Muscle of leg (tissue), 11 donors: ENCODE measurements around the gene GHR. TPM values are rescaled to one million over a fixed set of nuclear protein-coding genes. Genes with fewer than 3 reads are reported as not detected.

ENCODE experiments used
- DNase-seq: peaks from one replicate; pipeline ENCODE4 v3.0.0; 2013
- H3K27ac ChIP-seq: one replicate; pipeline ENCODE4 v1.5.1; 2013; ENCODE audit warnings: mild to moderate bottlenecking, low read length, control low read depth
- H3K27me3 ChIP-seq: one replicate; pipeline ENCODE4 v1.6.1; 2013; ENCODE audit warnings: low read length; ENCODE audit not compliant: control insufficient read depth, insufficient read depth
- H3K36me3 ChIP-seq: one replicate; pipeline ENCODE4 v1.6.1; 2013; ENCODE audit warnings: low read length; ENCODE audit not compliant: control insufficient read depth, insufficient read depth
- H3K4me1 ChIP-seq: one replicate; pipeline ENCODE4 v1.6.1; 2013; ENCODE audit warnings: low read length; ENCODE audit not compliant: control insufficient read depth, insufficient read depth
- H3K4me3 ChIP-seq: one replicate; pipeline ENCODE4 v1.5.1; 2013; ENCODE audit warnings: low read length, control low read depth
- H3K9me3 ChIP-seq: replicated peaks from 2 replicates; pipeline ENCODE4 v1.6.1; 2013; ENCODE audit warnings: low read depth, low read length; ENCODE audit not compliant: control insufficient read depth
- WGBS: methylation state at CpG from one replicate; pipeline ENCODE4 v1.1.5; 2013; ENCODE audit warnings: missing lambda C conversion rate; ENCODE audit not compliant: insufficient coverage; 5-methylcytosine and 5-hydroxymethylcytosine counted together
- polyA plus RNA-seq, 8 donors: library from polyadenylated mRNA; unstranded; fragments of 120-200 nt; gene quantifications; one replicate each; pipeline versions ENCODE4 v1.2.1 to v1.2.3, GENCODE V29; 2013; ENCODE audit warnings: inconsistent platforms in 1 of 8, low replicate concordance in 1 of 8; ENCODE audit not compliant: insufficient read length in 8 of 8, insufficient read depth in 1 of 8
- total RNA-seq: library from RNA; stranded (reverse); fragments of 120-200 nt; gene quantifications from one replicate; pipeline ENCODE4 v1.2.4, GENCODE V29; 2013

Gene GHR
- total and polyA plus RNA-seq, 9 donors, result 13.0 to 20.0 (median 17.3) TPM

GRCh38 chr5:42522783-42523182 is 99.5 kb downstream of the GHR start:
- H3K36me3 ChIP-seq, result no peaks in the 10 kb centered on the region
- H3K27ac ChIP-seq, result no peak overlapping the region

GRCh38 chr5:42526179-42526578 is 102.9 kb downstream of the GHR start:
- no peak overlapping the region for H3K27ac ChIP-seq
- DNase-seq, result no peak
- no CpG with 5 or more reads among the region's 1 CpG for WGBS
- H3K27me3 ChIP-seq, result no peaks in the 10 kb centered on the region
- H3K9me3 ChIP-seq, result peaks cover 13% of the 10 kb centered on the region
- no peaks in the 10 kb centered on the region for H3K36me3 ChIP-seq
- no peak overlapping the region for H3K4me3 ChIP-seq
- H3K4me1 ChIP-seq, result no peaks in the 10 kb centered on the region

More at GRCh38 chr5:42522783-42523182, 99.5 kb downstream of the GHR start:
- DNase-seq, result no peak
- no CpG with 5 or more reads among the region's 1 CpG for WGBS
- Histone ChIP-seq H3K4me3 (no peak overlapping the region), H3K9me3 (peaks cover 11% of the 10 kb centered on the region), H3K27me3 (no peaks in the 10 kb centered on the region), H3K4me1 (peaks cover 14% of the 10 kb centered on the region)

GRCh38 chr5:42531611-42532010 is 108.4 kb downstream of the GHR start:
- DNase-seq, result no peak
- no peak overlapping the region for H3K27ac ChIP-seq
- no CpG with 5 or more reads among the region's 2 CpGs for WGBS
- H3K9me3 ChIP-seq, result peaks cover 12% of the 10 kb centered on the region
- H3K27me3 ChIP-seq, result no peaks in the 10 kb centered on the region
- no peak overlapping the region for H3K4me3 ChIP-seq
- no peaks in the 10 kb centered on the region for H3K36me3 ChIP-seq
- H3K4me1 ChIP-seq, result no peaks in the 10 kb centered on the region

GRCh38 chr5:42542106-42542505 is 118.9 kb downstream of the GHR start:
- no peak for DNase-seq
- H3K9me3 ChIP-seq, result peaks cover 13% of the 10 kb centered on the region
- no peaks in the 10 kb centered on the region for H3K36me3 ChIP-seq
- no peak overlapping the region for H3K4me3 ChIP-seq
- H3K4me1 ChIP-seq, result no peaks in the 10 kb centered on the region
- H3K27ac ChIP-seq, result no peak overlapping the region
- no peaks in the 10 kb centered on the region for H3K27me3 ChIP-seq

- 60% methylated on average over 1 of the region's 3 CpGs for WGBS
- no peaks in the 10 kb centered on the region for H3K4me1 ChIP-seq
- no peak overlapping the region for H3K27ac ChIP-seq
- H3K4me3 ChIP-seq, result no peak overlapping the region
- DNase-seq, result no peak
- no peaks in the 10 kb centered on the region for H3K27me3 ChIP-seq
- no peaks in the 10 kb centered on the region for H3K36me3 ChIP-seq
- H3K9me3 ChIP-seq, result peaks cover 7% of the 10 kb centered on the region
Observed at GRCh38 chr5:42543774-42544173, 120.5 kb downstream of the GHR start.

GRCh38 chr5:42545038-42545437 is 121.8 kb downstream of the GHR start:
- H3K36me3 ChIP-seq, result no peaks in the 10 kb centered on the region
- no peak for DNase-seq
- H3K4me3 ChIP-seq, result no peak overlapping the region
- no peak overlapping the region for H3K27ac ChIP-seq
- no peaks in the 10 kb centered on the region for H3K4me1 ChIP-seq
- no CpG with 5 or more reads among the region's 3 CpGs for WGBS
- no peaks in the 10 kb centered on the region for H3K9me3 ChIP-seq
- no peaks in the 10 kb centered on the region for H3K27me3 ChIP-seq

GRCh38 chr5:42547141-42547540 is 123.9 kb downstream of the GHR start:
- Histone ChIP-seq H3K27me3 (no peaks in the 10 kb centered on the region), H3K9me3 (no peaks in the 10 kb centered on the region), H3K27ac (no peak overlapping the region), H3K36me3 (no peaks in the 10 kb centered on the region), H3K4me3 (no peak overlapping the region), H3K4me1 (no peaks in the 10 kb centered on the region)
- WGBS, result no CpG with 5 or more reads among the region's 2 CpGs
- DNase-seq, result no peak

- H3K27ac ChIP-seq, result no peak overlapping the region
- WGBS, result no CpG with 5 or more reads among the region's 1 CpG
Observed at GRCh38 chr5:42547894-42548293, 124.7 kb downstream of the GHR start.

GRCh38 chr5:42552597-42552996 is 129.4 kb downstream of the GHR start:
- DNase-seq, result no peak
- no peaks in the 10 kb centered on the region for H3K4me1 ChIP-seq
- H3K27ac ChIP-seq, result no peak overlapping the region
- WGBS, result no CpG with 5 or more reads among the region's 1 CpG
- H3K27me3 ChIP-seq, result no peaks in the 10 kb centered on the region
- no peaks in the 10 kb centered on the region for H3K36me3 ChIP-seq
- no peaks in the 10 kb centered on the region for H3K9me3 ChIP-seq
- H3K4me3 ChIP-seq, result no peak overlapping the region

More at GRCh38 chr5:42547894-42548293, 124.7 kb downstream of the GHR start:
- H3K9me3 ChIP-seq, result no peaks in the 10 kb centered on the region
- H3K27me3 ChIP-seq, result no peaks in the 10 kb centered on the region
- no peaks in the 10 kb centered on the region for H3K36me3 ChIP-seq
- no peak overlapping the region for H3K4me3 ChIP-seq
- DNase-seq, result no peak
- no peaks in the 10 kb centered on the region for H3K4me1 ChIP-seq

- WGBS, result no CpG with 5 or more reads among the region's 4 CpGs
- H3K27me3 ChIP-seq, result no peaks in the 10 kb centered on the region
- H3K4me1 ChIP-seq, result no peaks in the 10 kb centered on the region
- H3K27ac ChIP-seq, result no peak overlapping the region
- H3K4me3 ChIP-seq, result no peak overlapping the region
- H3K9me3 ChIP-seq, result no peaks in the 10 kb centered on the region
- DNase-seq, result no peak
- no peaks in the 10 kb centered on the region for H3K36me3 ChIP-seq
Observed at GRCh38 chr5:42553461-42553860, 130.2 kb downstream of the GHR start.

GRCh38 chr5:42555010-42555409 is 131.8 kb downstream of the GHR start:
- 100% methylated on average over 1 of the region's 1 CpG for WGBS
- Histone ChIP-seq H3K9me3 (no peaks in the 10 kb centered on the region), H3K27me3 (no peaks in the 10 kb centered on the region), H3K36me3 (no peaks in the 10 kb centered on the region), H3K4me1 (no peaks in the 10 kb centered on the region), H3K27ac (no peak overlapping the region), H3K4me3 (no peak overlapping the region)
- no peak for DNase-seq
